ENCODE data around the gene BEST1.
"Not testable (repeated sequence)": the region's sequence is repeated elsewhere in the genome, so short reads cannot be mapped to it uniquely, and the experiment has no call there.

The BEST1 gene

DNA sequence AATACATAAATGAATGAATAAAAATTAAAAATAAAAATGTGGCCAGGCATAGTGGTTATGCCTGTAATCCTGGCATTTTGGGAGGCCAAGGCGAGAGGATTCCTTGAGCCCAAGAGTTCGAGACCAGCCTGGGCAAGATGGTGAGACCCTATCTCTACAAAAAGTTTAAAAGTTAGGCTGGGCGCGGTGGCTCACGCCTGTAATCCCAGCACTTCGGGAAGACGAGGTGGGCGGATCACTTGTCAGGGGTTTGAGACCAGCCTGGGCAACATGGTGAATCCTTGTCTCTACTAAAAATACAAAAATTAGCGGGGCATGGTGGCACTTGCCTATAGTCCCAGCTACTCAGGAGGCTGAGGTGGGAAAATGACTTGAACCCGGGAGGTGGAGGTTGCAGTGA is 9.7 kb upstream of the BEST1 start:
- no peak for DNase-seq
- in situ Hi-C loops (cut with MboI; ENCODE audit: low pct_unique_long_range_greater_than_20kb, low sequenced_read_pairs), result loop anchor here (10.0 kb wide), 1 partner anchor 46 kb away; the partner anchor contains the start of gene FADS3

DNA sequence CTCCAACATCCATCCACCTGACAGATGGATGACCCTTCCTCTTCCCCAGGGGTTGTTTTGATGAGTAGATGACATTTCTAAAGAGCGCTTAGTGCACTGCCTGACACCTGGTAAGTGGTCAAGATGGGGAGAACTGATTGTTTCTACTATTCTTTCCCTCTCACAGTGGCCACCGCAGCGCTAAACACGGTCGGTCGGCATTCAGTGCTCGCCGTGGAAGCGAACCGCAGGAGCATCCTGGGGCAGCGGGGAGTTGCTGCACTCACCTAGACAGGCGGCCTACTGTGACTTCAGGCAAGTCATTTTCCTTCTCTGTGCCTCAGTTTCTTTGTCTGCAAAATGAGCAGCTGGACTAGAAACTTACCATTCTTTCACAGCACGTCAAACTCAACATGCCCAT is 5.0 kb upstream of the BEST1 start:
- in situ Hi-C loops (cut with MboI; ENCODE audit: low pct_unique_long_range_greater_than_20kb, low sequenced_read_pairs), result loop anchor here (10.0 kb wide), 1 partner anchor 50 kb away; the partner anchor contains the start of gene FADS3
- DNase-seq, result no peak

DNA sequence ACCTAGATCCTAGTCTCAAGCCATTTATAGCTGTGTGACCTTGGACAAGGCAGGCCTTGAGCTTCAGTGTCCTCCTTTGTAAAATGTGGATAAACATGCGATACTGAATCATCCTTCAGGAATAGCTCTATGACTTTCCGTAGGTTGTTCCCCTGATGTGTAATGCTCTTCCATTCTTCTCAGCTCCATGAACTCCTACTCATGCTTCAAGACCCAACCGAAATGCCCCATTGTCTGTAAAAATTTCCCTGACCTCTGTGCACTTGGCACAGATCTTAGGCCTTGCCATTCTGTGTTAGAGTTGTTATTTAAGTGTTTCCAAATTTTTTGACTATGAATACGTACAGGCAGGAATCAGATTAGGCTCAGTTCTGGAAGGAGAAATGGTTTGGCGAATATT is 3.3 kb upstream of the BEST1 start:
- in situ Hi-C loops (cut with MboI; ENCODE audit: low pct_unique_long_range_greater_than_20kb, low sequenced_read_pairs), result loop anchor here (10.0 kb wide), 1 partner anchor 52 kb away; the partner anchor contains the start of gene FADS3
- no peak for DNase-seq

- in situ Hi-C loops (cut with MboI; ENCODE audit: low pct_unique_long_range_greater_than_20kb, low sequenced_read_pairs), result loop anchor here (10.0 kb wide), 1 partner anchor 53 kb away; the partner anchor contains the start of gene FADS3
- peak; percentile 83 for DNase-seq
Measured at GRCh38 chr11:61947486-61948210, 2.5 kb upstream of the BEST1 start.

- in situ Hi-C loops (cut with MboI; ENCODE audit: low pct_unique_long_range_greater_than_20kb, low sequenced_read_pairs), result loop anchor here (10.0 kb wide), 1 partner anchor 54 kb away; the partner anchor contains the start of gene FADS3
- DNase-seq, result no peak
Measured at GRCh38 chr11:61948505-61948904, 1.6 kb upstream of the BEST1 start.

GRCh38 chr11:61949169-61950034 is 749 bp upstream of the BEST1 start:
- in situ Hi-C loops (cut with MboI; ENCODE audit: low pct_unique_long_range_greater_than_20kb, low sequenced_read_pairs), result loop anchor here (10.0 kb wide), 2 partner anchors 55 to 95 kb away; partner anchors contain the start of gene FADS3
- peak; percentile 54 for DNase-seq

DNA sequence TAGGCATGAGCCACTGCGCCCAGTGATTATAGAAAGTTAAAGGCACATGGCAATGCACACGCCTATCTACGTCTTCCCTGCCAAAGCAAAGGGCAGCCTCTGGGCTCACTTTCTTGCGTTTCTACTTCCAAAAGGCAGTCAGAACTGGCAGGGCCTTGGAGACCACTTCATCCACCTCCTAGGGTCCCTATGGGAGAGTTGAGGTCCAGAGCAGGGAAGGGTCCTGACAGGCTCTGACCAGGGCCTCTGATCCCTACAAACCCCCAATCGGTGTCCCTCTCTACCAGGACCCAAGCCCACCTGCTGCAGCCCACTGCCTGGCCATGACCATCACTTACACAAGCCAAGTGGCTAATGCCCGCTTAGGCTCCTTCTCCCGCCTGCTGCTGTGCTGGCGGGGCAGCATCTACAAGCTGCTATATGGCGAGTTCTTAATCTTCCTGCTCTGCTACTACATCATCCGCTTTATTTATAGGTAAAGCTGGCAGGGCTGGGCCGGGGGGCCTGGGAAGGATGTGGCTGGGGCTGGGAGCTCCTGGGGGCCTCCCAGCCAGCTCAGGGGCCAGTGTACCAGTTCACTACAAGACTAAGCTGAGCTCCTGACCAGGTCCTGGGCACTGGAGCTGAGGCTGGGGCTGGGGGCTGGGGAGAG is 1.5 kb downstream of the BEST1 start:
- DNase-seq, result no peak
- in situ Hi-C loops (cut with MboI; ENCODE audit: low pct_unique_long_range_greater_than_20kb, low sequenced_read_pairs), result loop anchor here (10.0 kb wide), 1 partner anchor 93 kb away; no protein-coding TSS in a partner anchor

DNA sequence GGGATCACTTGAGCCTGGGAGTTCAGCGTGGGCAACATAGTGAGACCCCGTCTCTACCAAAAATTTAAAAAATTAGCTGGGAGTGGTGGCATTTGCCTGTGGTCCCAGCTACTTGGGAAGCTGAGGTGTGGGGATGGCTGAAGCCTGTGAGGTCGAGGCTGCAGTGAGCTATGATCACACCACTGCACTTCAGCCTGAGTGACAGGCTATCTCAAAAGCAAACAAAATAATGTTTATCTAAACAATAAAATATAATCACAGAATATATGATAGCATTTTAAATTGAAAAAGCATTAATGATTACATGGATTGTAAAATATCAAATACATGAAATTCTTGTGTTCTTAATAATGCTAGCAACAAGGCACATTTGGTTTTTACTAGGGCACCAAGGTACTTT is 2.7 kb downstream of the BEST1 start:
- in situ Hi-C loops (cut with MboI; ENCODE audit: low pct_unique_long_range_greater_than_20kb, low sequenced_read_pairs), result loop anchor here (10.0 kb wide), 1 partner anchor 92 kb away; no protein-coding TSS in a partner anchor
- DNase-seq, result no peak

DNA sequence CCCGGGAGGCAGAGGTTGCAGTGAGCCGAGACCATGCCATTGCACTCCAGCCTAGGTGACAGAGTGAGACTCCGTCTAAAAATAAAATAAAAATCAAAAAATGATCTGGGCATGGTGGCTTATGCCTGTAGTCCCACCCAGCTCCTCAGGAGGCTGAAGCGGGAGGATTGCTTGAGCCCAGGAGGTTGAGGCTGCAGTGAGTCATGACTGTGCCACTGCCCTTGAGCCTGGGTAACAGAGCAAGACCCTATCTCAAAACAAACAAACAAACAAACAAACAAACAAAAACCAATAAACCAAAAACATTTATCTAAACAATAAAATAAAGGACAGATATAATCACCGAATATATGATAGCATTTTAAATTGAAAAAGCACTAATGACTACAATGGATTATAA is 3.5 kb downstream of the BEST1 start:
- in situ Hi-C loops (cut with MboI; ENCODE audit: low pct_unique_long_range_greater_than_20kb, low sequenced_read_pairs), result loop anchor here (10.0 kb wide), 1 partner anchor 91 kb away; no protein-coding TSS in a partner anchor
- DNase-seq, result not testable (repeated sequence)

DNA sequence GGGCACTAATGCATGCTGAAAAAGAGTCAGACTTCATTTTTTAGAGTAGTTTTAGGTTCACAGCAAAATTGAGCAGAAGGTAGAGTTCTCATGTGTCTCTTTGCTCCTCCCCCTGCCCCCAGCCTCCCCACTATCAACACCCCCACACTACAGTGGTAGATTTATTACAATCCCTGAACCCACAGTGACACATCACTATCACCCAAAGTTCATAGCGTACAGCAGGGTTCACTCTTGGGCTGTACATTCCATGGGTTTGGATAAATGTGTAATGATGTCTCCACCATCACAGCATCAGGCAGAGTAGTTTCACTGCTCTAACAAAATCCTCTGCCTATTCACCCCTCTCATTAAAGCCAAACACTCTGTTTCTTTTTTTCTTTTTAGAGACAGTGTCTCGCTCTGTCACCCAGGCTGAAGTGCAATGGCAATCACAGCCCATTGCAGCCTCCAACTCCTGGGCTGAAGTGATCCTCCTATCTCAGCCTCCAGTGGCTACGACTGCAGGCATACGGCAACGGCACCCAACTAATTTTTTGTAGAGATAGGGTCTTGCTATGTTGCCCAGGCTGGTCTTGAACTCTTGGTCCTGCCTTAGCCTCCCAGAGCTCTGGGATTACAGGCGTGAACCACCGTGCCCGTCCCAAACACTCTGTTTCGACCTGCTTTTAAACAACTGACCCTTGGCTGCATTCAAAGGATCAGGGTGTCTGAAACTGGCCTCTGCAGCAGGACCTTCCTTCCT is 4.1 kb downstream of the BEST1 start:
- DNase-seq, result no peak
- in situ Hi-C loops (cut with MboI; ENCODE audit: low pct_unique_long_range_greater_than_20kb, low sequenced_read_pairs), result loop anchor here (10.0 kb wide), 1 partner anchor 91 kb away; no protein-coding TSS in a partner anchor

- in situ Hi-C loops (cut with MboI; ENCODE audit: low pct_unique_long_range_greater_than_20kb, low sequenced_read_pairs), result loop anchor here (10.0 kb wide), 1 partner anchor 90 kb away; no protein-coding TSS in a partner anchor
Measured at GRCh38 chr11:61954851-61955421, 4.8 kb downstream of the BEST1 start.

DNA sequence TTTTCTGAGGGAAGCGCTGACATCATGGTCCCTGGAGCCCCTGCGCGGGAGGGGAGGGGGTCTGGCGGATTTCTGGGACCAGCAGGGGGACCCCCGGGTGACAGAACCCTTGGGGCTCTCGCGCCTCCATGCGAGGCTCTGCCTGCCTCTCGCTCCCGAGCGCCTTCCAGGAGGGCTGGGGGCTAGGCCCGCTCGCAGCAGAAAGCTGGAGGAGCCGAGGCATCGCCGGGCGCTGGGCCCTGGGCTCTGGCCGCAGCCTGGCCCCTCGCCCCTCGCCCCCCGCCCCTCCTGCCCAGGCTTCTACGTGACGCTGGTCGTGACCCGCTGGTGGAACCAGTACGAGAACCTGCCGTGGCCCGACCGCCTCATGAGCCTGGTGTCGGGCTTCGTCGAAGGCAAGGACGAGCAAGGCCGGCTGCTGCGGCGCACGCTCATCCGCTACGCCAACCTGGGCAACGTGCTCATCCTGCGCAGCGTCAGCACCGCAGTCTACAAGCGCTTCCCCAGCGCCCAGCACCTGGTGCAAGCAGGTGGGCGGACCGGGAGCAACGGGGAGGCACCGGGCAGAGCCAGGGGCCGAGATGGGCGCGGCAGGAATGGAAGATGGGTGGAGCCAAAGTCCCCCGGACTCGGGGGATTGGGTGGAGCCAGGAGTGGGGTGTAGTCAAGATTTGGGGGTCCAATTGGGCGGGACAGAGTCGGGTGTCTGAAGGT is 5.4 kb downstream of the BEST1 start:
- in situ Hi-C loops (cut with MboI; ENCODE audit: low pct_unique_long_range_greater_than_20kb, low sequenced_read_pairs), result loop anchor here (10.0 kb wide), 1 partner anchor 89 kb away; no protein-coding TSS in a partner anchor
- DNase-seq, result no peak

More at GRCh38 chr11:61954851-61955421, 4.8 kb downstream of the BEST1 start:
- peak; percentile 71 for DNase-seq

- in situ Hi-C loops (cut with MboI; ENCODE audit: low pct_unique_long_range_greater_than_20kb, low sequenced_read_pairs), result loop anchor here (10.0 kb wide), 1 partner anchor 88 kb away; no protein-coding TSS in a partner anchor
- DNase-seq, result no peak
Measured at GRCh38 chr11:61956191-61957020, 6.3 kb downstream of the BEST1 start.

GRCh38 chr11:61957021-61957770 is 7.0 kb downstream of the BEST1 start:
- in situ Hi-C loops (cut with MboI; ENCODE audit: low pct_unique_long_range_greater_than_20kb, low sequenced_read_pairs), result loop anchor here (10.0 kb wide), 1 partner anchor 88 kb away; no protein-coding TSS in a partner anchor
- no peak for DNase-seq

GRCh38 chr11:61958590-61958989 is 8.4 kb downstream of the BEST1 start:
- in situ Hi-C loops (cut with MboI; ENCODE audit: low pct_unique_long_range_greater_than_20kb, low sequenced_read_pairs), result loop anchor here (10.0 kb wide), 1 partner anchor 86 kb away; no protein-coding TSS in a partner anchor
- no peak for DNase-seq

GRCh38 chr11:61959114-61959513 is 9.0 kb downstream of the BEST1 start:
- in situ Hi-C loops (cut with MboI; ENCODE audit: low pct_unique_long_range_greater_than_20kb, low sequenced_read_pairs), result loop anchor here (10.0 kb wide), 1 partner anchor 86 kb away; no protein-coding TSS in a partner anchor

More at GRCh38 chr11:61959114-61959513, 9.0 kb downstream of the BEST1 start:
- DNase-seq, result no peak

Measured in KBM-7 (cell line).